NCI-H1048 (cell line): ENCODE results near the gene PRMT3.
"Not testable (repeated sequence)": the region's sequence is repeated elsewhere in the genome, so short reads cannot be mapped to it uniquely, and the experiment has no call there.

Experiments used
- DNase-seq: peaks from one replicate; lab custom pipeline; 2025; lab: John Stamatoyannopoulos, UW

The PRMT3 gene

DNA sequence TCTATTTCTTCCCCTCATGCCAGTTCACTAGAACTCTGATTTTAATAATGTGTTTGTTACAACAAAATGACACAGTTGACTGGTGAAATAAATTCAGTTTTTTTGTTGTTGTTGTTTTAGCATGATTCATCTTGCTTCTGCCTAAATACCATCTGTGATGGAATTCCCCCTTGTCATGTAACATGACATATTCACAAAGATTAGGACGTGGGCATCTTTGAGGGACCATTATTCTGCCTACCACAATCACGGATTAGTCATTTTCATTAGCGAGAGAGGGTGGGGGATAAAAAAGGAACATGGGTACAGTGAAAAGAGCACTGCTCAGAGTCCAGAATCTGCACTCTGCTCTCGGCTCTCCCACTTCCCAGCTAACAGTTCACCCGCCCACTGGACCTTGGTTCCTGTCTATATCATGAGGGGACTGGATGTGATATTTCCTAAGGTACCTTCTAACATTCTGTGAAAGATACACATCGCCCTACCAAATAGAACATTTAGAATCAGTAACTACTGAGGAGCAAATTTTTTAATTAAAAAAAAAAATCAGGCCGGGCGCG is 12.7 kb upstream of the PRMT3 start:
- no peak for DNase-seq

DNA sequence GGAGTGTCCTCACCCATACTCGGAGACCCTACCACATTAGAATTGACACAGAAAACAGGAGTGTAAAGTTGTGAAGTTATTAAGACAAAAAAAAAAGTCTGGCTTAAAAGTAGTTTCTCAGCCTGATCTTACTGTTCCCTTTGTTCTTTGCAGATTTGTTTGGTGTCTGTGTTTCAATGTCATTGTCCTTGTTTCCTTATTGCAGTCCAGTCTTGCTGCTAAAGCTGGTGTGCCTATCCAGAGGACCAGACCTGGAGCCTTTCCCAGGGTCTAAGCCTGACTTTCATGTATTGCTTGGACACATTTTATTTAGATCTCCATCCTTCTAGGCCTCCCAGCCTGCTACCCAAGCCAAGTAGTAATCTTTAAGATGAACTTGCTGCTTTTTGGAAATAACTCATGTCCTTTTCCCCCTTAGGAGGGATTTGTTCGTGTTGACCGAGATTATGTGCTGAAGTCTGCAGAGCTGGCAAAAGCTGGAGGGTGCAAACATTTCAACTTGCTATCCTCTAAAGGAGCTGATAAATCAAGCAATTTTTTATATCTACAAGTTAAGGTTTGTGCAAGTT is 11.3 kb upstream of the PRMT3 start:
- no peak for DNase-seq

GRCh38 chr11:20385996-20386395 is 1.5 kb upstream of the PRMT3 start:
- DNase-seq = not testable (repeated sequence)

- no peak for DNase-seq
These were observed 860 bp downstream of the PRMT3 start for GRCh38 chr11:20388096-20389055.

- DNase-seq = no peak
These were observed 9.8 kb downstream of the PRMT3 start for GRCh38 chr11:20397281-20397680.

DNA sequence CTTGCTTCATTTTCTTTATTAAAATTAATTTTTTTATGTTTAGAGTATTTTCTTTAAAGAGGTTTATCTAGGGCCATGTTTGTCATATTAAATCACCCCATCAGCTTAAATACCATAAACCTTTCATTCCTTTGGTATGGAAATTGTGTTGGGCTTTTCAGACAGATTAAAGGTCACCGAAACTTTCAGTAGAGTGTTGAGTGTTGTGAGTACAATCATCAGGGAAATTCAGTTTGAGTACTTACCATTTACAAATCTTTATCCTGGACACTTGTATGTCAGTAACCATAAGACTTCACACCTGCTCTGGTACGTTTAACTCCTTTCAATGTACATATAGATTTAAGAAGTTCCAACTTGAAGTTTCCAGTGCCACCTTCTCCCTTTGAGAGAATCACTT is 12.0 kb downstream of the PRMT3 start:
- no peak for DNase-seq

- no peak for DNase-seq
These were observed 15.5 kb downstream of the PRMT3 start for GRCh38 chr11:20403059-20403458.

DNA sequence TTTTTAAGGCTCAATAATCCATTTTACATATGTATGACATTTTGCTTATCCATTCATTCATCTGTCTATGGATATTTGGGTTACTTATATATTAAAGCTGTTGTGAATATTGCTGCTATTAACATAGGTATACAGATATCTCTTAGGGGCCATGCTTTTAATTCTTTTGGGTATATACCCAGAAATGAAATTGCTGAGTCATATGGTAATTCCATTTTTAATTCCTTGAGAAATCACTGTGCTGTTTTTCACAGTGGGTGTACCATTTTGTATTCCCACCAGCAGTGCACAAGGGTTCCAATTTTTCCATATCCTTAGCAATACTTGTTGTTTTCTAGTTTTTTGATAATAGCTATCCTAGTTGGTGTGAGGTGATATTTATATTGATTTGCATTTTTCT is 19.0 kb downstream of the PRMT3 start:
- DNase-seq = no peak

GRCh38 chr11:20407344-20407743 is 19.8 kb downstream of the PRMT3 start:
- DNase-seq = no peak

DNA sequence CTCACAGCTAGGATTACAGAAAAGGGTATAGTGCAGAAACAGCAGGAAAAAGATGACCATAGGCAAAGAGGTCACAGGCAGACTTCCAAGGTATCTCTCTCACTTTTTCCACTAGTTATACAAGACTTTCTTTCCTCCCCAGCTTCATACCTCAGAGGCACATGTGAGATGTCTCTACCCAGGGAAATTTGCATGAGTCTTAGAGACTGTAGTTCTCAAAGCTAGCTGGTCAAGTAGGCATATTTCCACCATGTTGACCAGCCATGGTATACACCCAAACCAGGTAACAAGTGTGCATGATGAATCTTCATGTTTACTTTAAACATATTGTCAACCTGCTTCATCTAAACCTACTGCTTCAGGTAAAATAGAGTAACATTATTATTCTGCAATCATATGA is 27.9 kb downstream of the PRMT3 start:
- DNase-seq = no peak

DNA sequence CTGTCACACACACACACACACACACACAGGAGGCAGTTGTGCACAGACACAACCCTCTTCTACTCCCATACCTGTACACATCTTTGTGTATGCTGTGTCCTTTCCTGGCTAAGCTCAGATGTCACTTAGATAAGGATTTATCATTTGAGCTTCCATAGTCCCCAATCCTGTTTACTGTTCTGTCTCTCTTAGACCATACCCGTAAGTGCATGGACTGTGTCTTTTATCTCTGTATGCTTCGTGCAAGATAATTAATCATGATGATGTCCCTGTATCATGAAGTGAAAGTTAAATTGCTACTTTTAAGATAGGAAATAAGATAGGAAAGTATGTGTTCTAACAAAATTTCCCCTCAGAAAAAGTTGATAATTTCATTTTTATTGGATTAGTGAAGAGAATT is 30.3 kb downstream of the PRMT3 start:
- no peak for DNase-seq

- DNase-seq = no peak
These were observed 34.4 kb downstream of the PRMT3 start for GRCh38 chr11:20421946-20422345.

GRCh38 chr11:20429216-20429615 is 41.7 kb downstream of the PRMT3 start:
- no peak for DNase-seq

DNA sequence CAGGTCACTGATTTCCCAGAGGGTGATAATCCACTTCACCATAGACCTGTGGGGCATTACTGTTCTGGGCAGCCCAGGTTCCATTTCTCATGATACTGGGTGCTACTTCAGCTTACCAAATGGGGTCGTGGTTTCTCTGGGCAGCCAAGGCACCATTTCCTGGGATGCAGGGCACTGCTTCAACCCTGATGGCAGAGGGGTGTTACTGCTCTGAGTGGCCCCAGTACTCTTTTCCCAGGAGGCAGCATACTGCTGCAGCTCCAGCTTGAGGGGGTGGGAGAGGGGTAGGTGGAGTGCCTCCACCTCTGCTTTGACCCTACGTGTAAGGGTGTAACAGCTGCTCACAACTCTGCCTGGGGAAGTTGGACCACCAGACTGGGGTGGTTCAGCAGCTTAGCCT is 51.1 kb downstream of the PRMT3 start:
- DNase-seq = no peak

DNA sequence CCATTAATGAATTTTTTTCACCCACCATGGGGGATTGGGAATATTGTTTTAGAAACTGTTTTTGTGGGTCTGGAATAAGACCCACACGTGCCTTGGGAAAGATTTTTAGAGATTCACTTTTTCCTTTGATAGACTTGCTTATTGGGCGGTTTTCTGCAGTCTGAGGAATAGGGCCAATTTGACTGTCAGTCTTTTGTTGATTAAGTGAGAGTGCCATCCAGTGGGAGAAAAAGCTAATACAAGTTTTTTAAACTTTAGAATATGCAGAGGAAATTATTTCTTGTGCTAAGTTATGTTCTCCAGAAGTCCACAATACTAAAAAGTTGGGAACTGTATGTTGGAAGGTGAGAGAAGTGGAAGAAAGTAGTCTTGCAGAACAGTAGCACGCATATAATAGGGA is 56.1 kb downstream of the PRMT3 start:
- DNase-seq = no peak

- DNase-seq = no peak
These were observed 57.0 kb downstream of the PRMT3 start for GRCh38 chr11:20444535-20444934.

DNA sequence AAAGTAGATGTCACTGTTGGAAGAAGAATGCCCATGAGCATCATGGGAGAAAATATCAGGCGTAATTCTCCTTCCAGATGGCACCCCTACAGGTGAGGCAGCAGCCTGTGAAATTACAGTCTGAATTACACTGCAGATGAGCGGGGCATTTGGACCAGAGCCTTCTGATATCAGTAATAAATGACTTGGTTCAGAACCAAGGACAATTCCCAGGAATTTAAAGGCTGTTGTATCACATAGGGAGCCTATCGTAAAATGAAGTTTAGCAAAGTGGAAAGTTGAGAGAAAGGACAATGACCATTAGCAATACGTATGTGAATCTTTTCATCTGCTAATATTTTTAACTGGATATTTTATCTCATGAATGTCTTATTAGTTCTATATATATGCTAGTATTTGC is 61.3 kb downstream of the PRMT3 start:
- DNase-seq = no peak

DNA sequence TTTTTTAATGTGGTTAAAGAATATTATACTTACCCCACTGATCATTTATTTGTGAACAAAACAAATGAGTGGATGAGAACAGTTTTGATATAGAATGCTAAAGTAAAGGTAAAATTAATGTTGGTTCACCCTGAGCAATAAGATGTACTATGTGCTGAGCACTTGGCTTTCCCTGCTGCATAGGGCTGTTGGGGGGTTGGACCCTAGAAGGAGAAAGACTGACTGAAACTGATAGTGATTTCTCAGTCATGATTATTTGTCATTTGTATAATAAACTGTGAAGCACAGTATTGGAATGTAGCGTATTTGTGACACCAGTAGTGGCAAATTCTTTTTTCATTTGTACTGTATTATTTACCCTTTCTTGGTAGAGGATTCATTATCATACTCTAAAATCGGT is 63.3 kb downstream of the PRMT3 start:
- DNase-seq = no peak

DNA sequence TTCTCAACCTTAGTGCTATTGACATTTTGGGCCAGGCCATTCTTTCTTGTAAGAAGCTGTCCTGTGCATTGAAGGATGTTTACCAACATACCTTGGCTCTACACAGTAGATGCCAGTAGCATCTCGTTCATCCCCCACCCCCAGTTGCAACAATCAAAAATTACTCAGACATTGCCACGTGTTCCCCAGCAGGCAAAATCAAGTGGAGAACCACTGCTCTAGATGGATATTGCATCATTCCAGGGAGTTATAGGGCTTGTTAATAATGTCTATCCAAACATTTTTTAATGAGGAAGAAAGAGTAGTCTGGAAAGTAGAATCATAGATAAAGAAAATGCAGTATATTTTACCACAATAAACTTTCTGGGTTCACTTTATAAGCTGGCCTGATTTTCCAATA is 64.1 kb downstream of the PRMT3 start:
- no peak for DNase-seq

DNA sequence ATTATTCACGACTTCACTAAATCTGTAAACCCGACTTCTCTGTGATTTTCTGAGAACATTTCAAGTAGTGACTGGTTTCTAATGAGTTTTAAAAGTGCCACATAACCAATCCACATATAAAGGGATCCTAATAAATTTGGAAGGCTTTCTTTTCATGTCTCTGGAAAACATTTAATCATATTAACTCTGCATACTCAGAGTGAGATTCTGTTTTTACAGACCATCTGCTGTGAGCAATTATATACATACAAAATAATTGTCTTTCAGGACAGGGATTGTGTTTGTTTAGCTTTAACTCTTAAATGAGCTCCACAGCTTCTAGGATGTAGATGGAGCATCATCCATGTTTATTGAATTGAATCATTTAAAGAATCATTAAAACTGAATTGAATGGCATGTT is 65.1 kb downstream of the PRMT3 start:
- DNase-seq = no peak

GRCh38 chr11:20453657-20454316 is 66.3 kb downstream of the PRMT3 start:
- no peak for DNase-seq

DNA sequence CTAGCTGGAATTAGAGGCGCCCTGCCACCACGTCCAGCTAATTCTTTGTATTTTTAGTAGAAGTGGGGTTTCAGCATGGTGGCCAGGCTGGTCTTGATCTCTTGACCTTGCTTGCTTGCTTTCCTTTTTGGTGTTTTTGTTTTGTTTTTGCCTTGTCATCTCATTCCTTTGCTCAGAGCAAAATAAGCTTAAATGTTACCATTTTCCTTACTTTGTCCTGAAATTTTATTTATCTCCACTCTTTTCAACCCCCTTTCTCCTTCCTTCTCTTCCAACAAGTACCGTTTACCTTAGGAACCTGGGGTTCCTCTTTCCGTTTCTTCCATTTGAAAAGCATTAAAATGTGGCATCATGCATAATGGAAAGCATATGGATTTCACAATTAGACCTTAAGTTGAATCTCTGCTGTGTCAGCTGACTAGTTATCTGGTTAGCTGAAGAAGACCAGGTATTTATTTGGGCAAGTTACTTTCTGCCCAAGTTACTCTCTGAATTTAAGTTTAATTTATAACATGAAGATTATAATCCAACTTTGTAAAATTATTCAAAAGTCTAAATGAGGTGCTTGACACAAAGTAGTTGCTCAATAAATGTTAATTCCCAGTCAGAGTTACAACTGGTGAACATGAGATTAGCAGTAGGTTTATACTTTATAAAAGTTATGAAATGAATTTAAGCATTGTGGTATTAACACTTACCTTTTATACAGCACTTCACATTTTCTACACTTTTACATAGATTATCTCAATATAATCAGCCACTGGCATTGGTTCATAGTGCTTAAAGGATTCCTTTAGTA is 69.7 kb downstream of the PRMT3 start:
- no peak for DNase-seq
